ENCODE data around the gene SUGCT. TPM values are rescaled to one million over a fixed set of nuclear protein-coding genes. Genes with fewer than 3 reads are reported as not detected.
A peak's percentile ranks its signal among the peaks of the same experiment; 100 is the strongest.

The SUGCT gene
- total RNA-seq, 1 donor from 2014 or later, result 9.8 TPM

GRCh38 chr7:40097728-40098127 is 37.1 kb upstream of the SUGCT start:
- no peak overlapping the region for H3K4me3 Mint-ChIP-seq

GRCh38 chr7:40098810-40099209 is 36.0 kb upstream of the SUGCT start:
- H3K9me3 Mint-ChIP-seq, result no peaks in the 10 kb centered on the region
- no peak overlapping the region for H3K27ac Mint-ChIP-seq
- no peak for TF ChIP-seq CTCF (IDR thresholded peaks at IDR 0.05; ENCODE audit: unreplicated experiment)
- no peak for DNase-seq (ENCODE audit: low spot score in 2 of 2, unreplicated experiment in 2 of 2)
- no peaks in the 10 kb centered on the region for H3K27me3 Mint-ChIP-seq (ENCODE audit: low read depth)
- peaks cover 13% of the 10 kb centered on the region for H3K36me3 Mint-ChIP-seq
- no peak overlapping the region for H3K4me3 Mint-ChIP-seq
- H3K4me1 Mint-ChIP-seq, result peaks cover 34% of the 10 kb centered on the region

More at GRCh38 chr7:40097728-40098127, 37.1 kb upstream of the SUGCT start:
- H3K9me3 Mint-ChIP-seq, result no peaks in the 10 kb centered on the region
- peak overlapping the region; percentile 78 for H3K27ac Mint-ChIP-seq
- peaks cover 31% of the 10 kb centered on the region for H3K4me1 Mint-ChIP-seq
- H3K27me3 Mint-ChIP-seq (ENCODE audit: low read depth), result no peaks in the 10 kb centered on the region
- TF ChIP-seq CTCF (IDR thresholded peaks at IDR 0.05; ENCODE audit: unreplicated experiment), result no peak
- H3K36me3 Mint-ChIP-seq, result peaks cover 18% of the 10 kb centered on the region
- DNase-seq (ENCODE audit: low spot score in 2 of 2, unreplicated experiment in 2 of 2), result no peak

GRCh38 chr7:40099837-40100236 is 35.0 kb upstream of the SUGCT start:
- no peak for TF ChIP-seq CTCF (IDR thresholded peaks at IDR 0.05; ENCODE audit: unreplicated experiment)
- Mint-ChIP-seq H3K27me3 (ENCODE audit: low read depth) (no peaks in the 10 kb centered on the region), H3K27ac (peak overlapping the region; percentile 43), H3K4me3 (no peak overlapping the region), H3K4me1 (peaks cover 32% of the 10 kb centered on the region), H3K36me3 (peaks cover 4% of the 10 kb centered on the region), H3K9me3 (no peaks in the 10 kb centered on the region)
- DNase-seq (ENCODE audit: low spot score in 2 of 2, unreplicated experiment in 2 of 2), result no peak

- H3K9me3 Mint-ChIP-seq, result no peaks in the 10 kb centered on the region
- peak overlapping the region; percentile 34 for H3K27ac Mint-ChIP-seq
- TF ChIP-seq CTCF (IDR thresholded peaks at IDR 0.05; ENCODE audit: unreplicated experiment), result no peak
- H3K4me1 Mint-ChIP-seq, result peaks cover 32% of the 10 kb centered on the region
- H3K4me3 Mint-ChIP-seq, result no peak overlapping the region
- no peak for DNase-seq (ENCODE audit: low spot score in 2 of 2, unreplicated experiment in 2 of 2)
- H3K36me3 Mint-ChIP-seq, result no peaks in the 10 kb centered on the region
- no peaks in the 10 kb centered on the region for H3K27me3 Mint-ChIP-seq (ENCODE audit: low read depth)
Measured at GRCh38 chr7:40101201-40101600, 33.6 kb upstream of the SUGCT start.

GRCh38 chr7:40102897-40103296 is 31.9 kb upstream of the SUGCT start:
- Mint-ChIP-seq H3K4me3 (no peak overlapping the region), H3K9me3 (no peaks in the 10 kb centered on the region), H3K27ac (peak overlapping the region; percentile 66)

More at GRCh38 chr7:40102897-40103296, 31.9 kb upstream of the SUGCT start:
- H3K36me3 Mint-ChIP-seq, result no peaks in the 10 kb centered on the region
- H3K27me3 Mint-ChIP-seq (ENCODE audit: low read depth), result no peaks in the 10 kb centered on the region
- H3K4me1 Mint-ChIP-seq, result peaks cover 25% of the 10 kb centered on the region
- TF ChIP-seq CTCF (IDR thresholded peaks at IDR 0.05; ENCODE audit: unreplicated experiment), result no peak
- no peak for DNase-seq (ENCODE audit: low spot score in 2 of 2, unreplicated experiment in 2 of 2)

Data from mesothelial cell of epicardium (in vitro differentiated cells).